Motor neuron (in vitro differentiated cells): ENCODE results near the gene CTNNB1. TPM values are rescaled to one million over a fixed set of nuclear protein-coding genes. Genes with fewer than 3 reads are reported as not detected.

Source experiments
- ATAC-seq, 8 experiments: fragments of 200-7000 bp; cut with Tn5 transposase; replicated peaks in 6 of 8; 2 replicates each; pipeline ENCODE4 v1.8.0; 2021; ENCODE audit warnings: mild to moderate bottlenecking in 8 of 8, moderate library complexity in 8 of 8
- H3K27ac ChIP-seq, 2 donors: fragments of 250-450 bp; sonication (Bioruptor Pico); 2 replicates each; pipeline ENCODE4 v1.9.0; 2021; ENCODE audit warnings: antibody characterized with exemption in 2 of 2, mild to moderate bottlenecking in 2 of 2, moderate library complexity in 1 of 2
- H3K4me1 ChIP-seq, 2 donors: fragments of 250-450 bp; sonication (Bioruptor Pico); replicated peaks in 1 of 2; 2 replicates each; pipeline ENCODE4 v1.6.1; 2021; ENCODE audit warnings: antibody characterized with exemption in 2 of 2, mild to moderate bottlenecking in 2 of 2, moderate library complexity in 1 of 2
- H3K4me3 ChIP-seq, 5 donors: fragments of 250-450 bp; sonication (Bioruptor Pico); 2 replicates each; pipeline ENCODE4 v1.9.0; 2021; ENCODE audit warnings: antibody characterized with exemption in 5 of 5, mild to moderate bottlenecking in 5 of 5, moderate library complexity in 4 of 5
- WGBS, 10 experiments: fragments of 450-650 bp; shearing (Covaris generic); methylation state at CpG; one replicate each; pipeline ENCODE4 v1.0.0; 2022; 5-methylcytosine and 5-hydroxymethylcytosine counted together
- in situ Hi-C, 9 experiments: fragments of 400-800 bp; cut with MboI; loops; one replicate each; pipeline ENCODE4 v1.15.0; 2021; ENCODE audit warnings: low sequenced_read_pairs in 9 of 9, low pct_unique_long_range_greater_than_20kb in 2 of 9; ENCODE audit not compliant: unreplicated experiment in 9 of 9
- total RNA-seq, 8 experiments: library from RNA; unstranded; fragments of 300-600 nt; gene quantifications; 2 replicates each; pipeline versions ENCODE4 v1.2.3 to v1.2.4, GENCODE V29; 2022

The CTNNB1 gene
- total RNA-seq: 100 to 1,000 TPM; 184 to 665 (median 384) TPM

- peak within 1 kb of the TSS; percentile 88 to 96 for H3K27ac ChIP-seq
- WGBS, 10 experiments: 0 to 7% (median 0%) methylated on average over 1 to 6 of the region's 112 CpGs; no CpG with 5 or more reads in 7 of the 10 experiments
- ATAC-seq: peak; percentile 80 to 89 (median 85)
- H3K4me1 ChIP-seq: peaks cover 5 to 35% of the 10 kb centered on the region in 2 donors
- in situ Hi-C loops: no loop called here
- H3K4me3 ChIP-seq: peak within 1 kb of the TSS; percentile 84 to 97 (median 87)
Observed at GRCh38 chr3:41198950-41199865, at the start of gene CTNNB1. TSS of gene CTNNB1 (plus strand) at chr3:41199505. CDS start at chr3:41224069, 24,564 bp downstream.

GRCh38 chr3:41155834-41156233 is 43.5 kb upstream of the CTNNB1 start:
- Histone ChIP-seq H3K27ac (no peak overlapping the region), H3K4me3 (no peak overlapping the region), H3K4me1 (no peaks in the 10 kb centered on the region)
- no peak for ATAC-seq
- in situ Hi-C loops: no loop called here
- whole genome bisulfite sequencing, 10 experiments: 19 to 92% (median 84%) methylated on average over 1 to 2 of the region's 3 CpGs; no CpG with 5 or more reads in 4 of the 10 experiments

GRCh38 chr3:41158947-41159346 is 40.4 kb upstream of the CTNNB1 start:
- WGBS, 10 experiments: 57 to 88% (median 80%) methylated on average over 1 of the region's 1 CpG; no CpG with 5 or more reads in 7 of the 10 experiments
- peaks cover 5 to 14% of the 10 kb centered on the region in 2 donors for H3K4me1 ChIP-seq
- in situ Hi-C loops: no loop called here
- H3K4me3 ChIP-seq: no peak overlapping the region
- no peak overlapping the region for H3K27ac ChIP-seq
- ATAC-seq: no peak

- in situ Hi-C loops: no loop called here
- 5 to 100% (median 56%) methylated on average over 1 to 3 of the region's 3 CpGs; no CpG with 5 or more reads in 2 of the 10 experiments for WGBS, 10 experiments
- Histone ChIP-seq H3K4me1 (peaks cover 5 to 16% of the 10 kb centered on the region in 2 donors), H3K27ac (no peak overlapping the region), H3K4me3 (no peak overlapping the region)
- peak in 2 of 8 experiments; percentile 88 to 96 for ATAC-seq
Observed at GRCh38 chr3:41159588-41160189, 39.6 kb upstream of the CTNNB1 start.

- peaks cover 5 to 21% of the 10 kb centered on the region in 2 donors for H3K4me1 ChIP-seq
- ATAC-seq: no peak
- in situ Hi-C loops: no loop called here
- no peak overlapping the region for H3K4me3 ChIP-seq
- no peak overlapping the region for H3K27ac ChIP-seq
- 35 to 100% (median 63%) methylated on average over 1 to 3 of the region's 3 CpGs; no CpG with 5 or more reads in 1 of the 10 experiments for WGBS, 10 experiments
Observed at GRCh38 chr3:41162541-41162940, 36.8 kb upstream of the CTNNB1 start.

GRCh38 chr3:41163006-41163405 is 36.3 kb upstream of the CTNNB1 start:
- 20 to 44% (median 33%) methylated on average over 1 of the region's 1 CpG; no CpG with 5 or more reads in 7 of the 10 experiments for WGBS, 10 experiments
- in situ Hi-C loops: no loop called here
- Histone ChIP-seq H3K4me1 (peaks cover 5 to 21% of the 10 kb centered on the region in 2 donors), H3K4me3 (no peak overlapping the region), H3K27ac (no peak overlapping the region)
- ATAC-seq: no peak

GRCh38 chr3:41163421-41163820 is 35.9 kb upstream of the CTNNB1 start:
- 17 to 92% (median 71%) methylated on average over 1 to 3 of the region's 3 CpGs for WGBS, 10 experiments
- H3K4me1 ChIP-seq: peaks cover 5 to 21% of the 10 kb centered on the region in 2 donors
- no peak overlapping the region for H3K4me3 ChIP-seq
- ATAC-seq: no peak
- H3K27ac ChIP-seq: no peak overlapping the region
- in situ Hi-C loops: no loop called here

- peaks cover 5 to 21% of the 10 kb centered on the region in 2 donors for H3K4me1 ChIP-seq
- 7 to 71% (median 30%) methylated on average over 1 to 2 of the region's 2 CpGs; no CpG with 5 or more reads in 4 of the 10 experiments for WGBS, 10 experiments
- in situ Hi-C loops: no loop called here
- H3K27ac ChIP-seq: no peak overlapping the region
- no peak overlapping the region for H3K4me3 ChIP-seq
- ATAC-seq: peak in 5 of 8 experiments; percentile 33 to 73 (median 45)
Observed at GRCh38 chr3:41164777-41165176, 34.5 kb upstream of the CTNNB1 start.

GRCh38 chr3:41167722-41168497 is 31.4 kb upstream of the CTNNB1 start:
- no peak for ATAC-seq
- in situ Hi-C loops: no loop called here
- no peak overlapping the region for H3K4me3 ChIP-seq
- peaks cover 0 to 12% of the 10 kb centered on the region in 2 donors for H3K4me1 ChIP-seq
- 33 to 100% (median 66%) methylated on average over 1 to 8 of the region's 8 CpGs for WGBS, 10 experiments
- H3K27ac ChIP-seq: no peak overlapping the region

- H3K4me1 ChIP-seq: peaks cover 0 to 7% of the 10 kb centered on the region in 2 donors
- in situ Hi-C loops: no loop called here
- 0 to 91% (median 60%) methylated on average over 2 to 4 of the region's 5 CpGs; no CpG with 5 or more reads in 1 of the 10 experiments for WGBS, 10 experiments
- no peak overlapping the region for H3K27ac ChIP-seq
- ATAC-seq: no peak
- H3K4me3 ChIP-seq: no peak overlapping the region
Observed at GRCh38 chr3:41169023-41169422, 30.3 kb upstream of the CTNNB1 start.

GRCh38 chr3:41173926-41174885 is 25.1 kb upstream of the CTNNB1 start:
- in situ Hi-C loops: no loop called here
- peak in 6 of 8 experiments; percentile 19 to 57 (median 42) for ATAC-seq
- 20 to 100% (median 86%) methylated on average over 1 to 5 of the region's 7 CpGs; no CpG with 5 or more reads in 1 of the 10 experiments for WGBS, 10 experiments
- Histone ChIP-seq H3K4me1 (peaks cover 9 to 10% of the 10 kb centered on the region in 2 donors), H3K4me3 (no peak overlapping the region), H3K27ac (no peak overlapping the region)

- no peak overlapping the region for H3K27ac ChIP-seq
- H3K4me1 ChIP-seq: peaks cover 9 to 10% of the 10 kb centered on the region in 2 donors
- WGBS, 10 experiments: 0 to 100% (median 60%) methylated on average over 1 of the region's 1 CpG; no CpG with 5 or more reads in 5 of the 10 experiments
- in situ Hi-C loops: no loop called here
- no peak for ATAC-seq
- H3K4me3 ChIP-seq: no peak overlapping the region
Observed at GRCh38 chr3:41175365-41175764, 23.9 kb upstream of the CTNNB1 start.
